Measurements from ENCODE around the gene PPP1R14C.

PPP1R14C gene

GRCh38 chr6:150275489-150275888 lies 132.6 kb downstream of the PPP1R14C start:
- DNase-seq = no peak

DNA sequence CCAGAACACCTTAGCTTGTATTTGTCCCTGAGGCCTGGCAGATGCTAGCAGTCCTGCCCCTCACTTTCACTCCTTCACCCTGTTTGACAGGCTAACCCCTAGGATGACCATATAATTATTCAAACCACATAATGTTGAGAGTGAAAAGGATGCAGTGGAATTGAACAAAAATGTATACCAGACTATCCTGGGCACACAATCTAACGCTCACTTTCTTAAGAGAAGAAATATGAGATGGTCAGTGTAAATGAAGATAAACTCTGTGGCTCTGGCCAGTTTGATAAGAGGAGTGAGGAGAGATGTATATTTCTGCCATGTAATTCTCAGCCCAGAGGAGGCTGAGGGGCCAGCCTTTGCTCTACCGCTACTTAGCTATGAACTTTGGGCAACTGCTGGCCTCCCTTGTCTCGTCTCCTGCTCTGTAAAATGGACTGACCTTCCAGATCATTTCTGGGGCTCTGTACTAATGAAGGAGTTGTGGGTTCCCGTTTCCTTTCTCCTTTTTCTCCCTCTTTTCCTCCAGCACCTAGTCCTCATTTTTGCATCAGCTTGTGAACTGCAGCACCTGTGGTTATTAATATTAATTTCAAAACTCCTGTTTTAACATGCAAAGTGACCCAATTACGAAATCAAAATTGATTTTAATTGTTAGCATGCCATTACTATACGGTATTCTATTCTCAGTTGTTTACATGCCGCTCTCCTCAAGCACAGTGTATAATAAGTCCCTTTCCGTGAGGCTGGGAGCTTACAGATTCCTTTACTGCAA lies 133.5 kb downstream of the PPP1R14C start:
- no peak for DNase-seq

DNA sequence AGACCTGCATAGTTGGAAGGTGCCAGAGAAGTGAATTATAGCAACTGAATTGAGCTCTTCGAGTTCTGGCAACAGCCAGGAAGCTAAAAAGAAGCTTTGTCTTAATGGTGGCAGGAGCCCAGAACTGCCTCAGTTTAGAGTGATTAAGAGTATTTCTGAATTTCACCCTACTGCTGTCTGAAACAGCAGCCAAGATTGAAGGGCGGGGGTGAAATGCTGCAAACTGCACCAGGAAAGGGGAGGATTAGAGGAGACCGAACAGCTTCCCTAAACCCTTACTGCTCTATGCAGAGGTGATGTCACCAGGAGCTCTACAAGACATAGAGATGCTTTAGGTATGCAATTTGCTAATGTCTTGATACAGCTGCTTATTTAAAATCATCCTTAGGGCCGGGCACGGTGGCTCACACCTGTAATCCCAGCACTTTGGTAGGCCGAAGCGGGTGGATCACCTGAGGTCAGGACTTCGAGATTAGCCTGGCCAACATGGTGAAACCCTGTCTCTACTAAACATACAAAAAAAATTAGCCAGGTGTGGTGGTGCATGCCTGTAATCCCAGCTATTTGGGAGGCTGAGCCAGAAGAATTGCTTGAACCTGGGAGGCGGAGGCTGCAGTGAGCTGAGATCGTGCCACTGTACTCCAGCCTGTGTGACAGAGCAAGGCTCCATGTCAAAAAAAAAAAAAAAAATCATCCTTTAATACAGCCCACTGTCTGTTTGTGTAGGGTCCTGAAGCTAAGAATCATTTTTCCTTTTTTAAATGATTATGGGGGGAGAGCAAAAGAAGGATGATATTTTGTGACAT lies 134.3 kb downstream of the PPP1R14C start:
- no peak for DNase-seq

- DNase-seq = no peak
These were observed 136.7 kb downstream of the PPP1R14C start for GRCh38 chr6:150279533-150279932.

GRCh38 chr6:150280703-150281102 lies 137.9 kb downstream of the PPP1R14C start:
- DNase-seq = no peak

DNA sequence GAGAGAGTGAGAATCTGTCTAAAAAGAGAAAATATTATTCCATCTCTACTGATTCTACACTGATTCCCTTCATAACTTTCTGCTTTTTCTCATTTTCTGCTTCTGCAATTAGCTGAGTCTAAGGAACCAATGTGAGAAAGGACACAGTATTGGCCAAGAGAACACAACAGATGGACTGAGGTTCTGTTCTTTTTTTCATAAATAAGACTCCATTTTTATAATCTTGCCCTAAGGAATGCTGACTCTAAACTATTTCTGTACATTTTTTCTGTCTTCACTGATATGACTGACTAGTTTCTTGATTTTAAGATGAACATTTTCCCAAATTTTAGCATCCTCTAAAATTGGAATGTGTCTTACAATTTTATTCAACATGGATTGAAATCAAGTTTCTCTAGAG lies 138.9 kb downstream of the PPP1R14C start:
- no peak for DNase-seq

DNA sequence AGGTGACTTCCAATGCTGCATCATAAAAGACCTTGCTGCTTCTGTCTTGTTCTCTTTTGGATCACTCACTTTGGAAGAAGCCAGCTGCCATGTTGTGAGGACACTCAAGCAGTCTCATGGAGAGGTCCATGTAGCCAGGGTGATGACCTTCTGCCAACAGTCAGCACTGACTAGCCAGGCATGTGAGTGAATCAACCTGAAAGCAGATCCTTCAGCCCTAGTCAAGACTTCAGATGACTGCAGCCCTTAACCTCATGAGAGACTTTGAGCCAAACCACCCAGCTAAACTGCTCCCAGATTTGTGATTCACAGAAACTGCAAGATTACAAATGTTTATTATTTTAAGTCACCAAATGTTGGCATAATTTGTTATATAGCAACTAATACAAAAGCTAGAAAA lies 140.0 kb downstream of the PPP1R14C start:
- DNase-seq = no peak

DNA sequence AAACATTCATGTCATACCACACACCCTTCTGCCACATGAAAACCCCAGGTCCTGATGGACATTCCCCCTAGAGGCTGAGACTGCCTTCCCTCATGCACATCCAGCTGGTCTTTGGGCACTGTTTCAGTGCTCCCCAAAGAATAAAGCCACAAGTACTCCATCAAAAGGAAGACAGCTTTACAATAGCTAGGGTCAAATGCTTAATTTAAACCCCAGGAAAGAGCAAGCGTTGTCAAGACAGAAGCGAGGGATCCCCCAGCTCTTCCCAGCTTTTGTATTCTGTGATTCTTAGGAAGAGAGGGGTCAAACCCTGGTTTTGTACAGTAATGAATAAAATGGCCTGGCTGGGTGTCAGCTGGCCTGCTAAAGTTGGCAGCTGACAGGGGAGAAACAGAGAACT lies 143.6 kb downstream of the PPP1R14C start:
- DNase-seq = no peak

- DNase-seq = no peak
These were observed 144.1 kb downstream of the PPP1R14C start for GRCh38 chr6:150286912-150287311.

DNA sequence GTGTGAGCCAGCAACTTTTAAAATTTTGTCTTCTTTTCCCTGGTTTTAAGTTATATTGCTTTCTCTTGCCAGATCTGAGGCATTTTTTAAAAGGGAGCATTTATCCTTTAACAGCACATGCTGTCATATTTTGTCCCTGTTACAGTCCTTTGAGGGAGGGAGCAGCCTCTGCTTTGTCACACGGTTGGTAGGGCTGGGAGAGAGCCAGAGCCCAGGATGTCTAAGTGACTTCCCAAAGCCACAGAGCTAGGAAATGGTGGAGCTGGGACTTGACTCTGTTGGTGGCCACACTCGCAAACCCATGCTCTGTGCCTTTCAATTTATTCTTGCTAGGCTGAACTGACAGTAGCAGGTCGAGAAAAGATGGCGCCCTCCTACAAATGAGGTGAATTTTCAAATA lies 145.6 kb downstream of the PPP1R14C start:
- no peak for DNase-seq

DNA sequence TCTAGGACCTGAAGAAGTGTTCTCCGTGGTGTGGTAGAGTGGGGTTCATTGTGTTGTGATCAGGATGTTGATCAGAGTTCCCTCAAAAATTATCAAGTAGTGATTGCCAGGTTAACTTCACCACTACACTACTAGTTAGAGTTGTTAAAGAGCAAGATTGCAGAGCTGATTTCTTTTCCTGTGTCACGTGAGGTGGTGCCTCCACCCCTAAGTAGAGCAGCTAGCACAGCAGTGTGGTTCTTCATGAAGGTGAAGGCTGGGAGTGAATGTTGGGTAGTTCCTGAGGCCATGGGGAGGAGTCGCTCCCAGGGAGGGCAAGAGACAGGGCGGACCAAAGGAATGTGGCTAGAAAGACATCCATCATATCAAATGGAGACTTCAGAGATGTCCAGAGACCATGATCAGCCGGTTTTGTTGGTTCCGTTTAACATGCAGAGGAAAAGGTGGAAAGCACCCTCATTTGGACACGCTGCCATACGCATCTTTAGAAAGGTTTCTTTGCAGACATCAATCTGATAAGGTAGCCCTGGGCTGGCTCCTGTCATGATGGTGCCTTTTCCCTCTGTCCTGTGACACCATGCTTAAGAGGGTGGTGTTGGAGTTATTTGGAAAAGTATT lies 146.7 kb downstream of the PPP1R14C start:
- no peak for DNase-seq

GRCh38 chr6:150290429-150290828 lies 147.6 kb downstream of the PPP1R14C start:
- no peak for DNase-seq

GRCh38 chr6:150291968-150292710 lies 149.3 kb downstream of the PPP1R14C start:
- DNase-seq = no peak

- DNase-seq = no peak
These were observed 150.2 kb downstream of the PPP1R14C start for GRCh38 chr6:150293019-150293418.

DNA sequence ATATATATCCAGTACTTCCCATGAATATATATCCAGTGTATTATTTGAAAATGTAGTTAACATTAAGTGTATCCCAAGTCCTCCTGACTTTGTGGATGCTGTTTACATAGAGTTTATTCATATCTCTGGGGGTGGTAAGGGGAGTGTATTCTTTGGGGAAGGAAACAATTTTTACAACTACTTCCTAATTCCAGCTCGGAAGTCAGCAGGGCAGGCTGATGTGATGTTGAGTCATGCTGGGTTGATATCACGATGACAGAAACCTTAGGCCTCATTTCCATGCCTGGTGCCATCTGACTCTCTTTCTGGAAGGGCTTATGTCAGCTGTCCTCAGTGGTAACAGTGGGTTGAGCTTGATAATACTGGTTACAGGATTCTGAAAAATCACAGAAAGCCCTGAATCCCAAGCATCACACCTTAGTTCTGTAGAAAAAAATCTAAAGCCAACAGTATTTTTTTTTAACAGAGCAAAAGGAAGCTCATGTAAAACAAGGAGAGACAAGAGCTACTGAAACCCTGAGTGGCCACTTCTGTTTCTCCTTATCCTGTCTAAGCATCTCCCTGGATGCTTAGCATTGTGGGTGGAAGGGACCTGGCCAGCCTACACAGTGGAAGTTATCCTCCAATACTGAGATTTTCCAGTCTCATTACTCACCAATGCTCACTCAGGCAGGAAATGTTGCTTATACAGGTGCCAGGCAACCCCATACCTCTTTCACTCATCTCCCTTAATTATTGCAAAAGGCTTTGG lies 150.8 kb downstream of the PPP1R14C start:
- DNase-seq = no peak

GRCh38 chr6:150296890-150297289 lies 154.0 kb downstream of the PPP1R14C start:
- no peak for DNase-seq

DNA sequence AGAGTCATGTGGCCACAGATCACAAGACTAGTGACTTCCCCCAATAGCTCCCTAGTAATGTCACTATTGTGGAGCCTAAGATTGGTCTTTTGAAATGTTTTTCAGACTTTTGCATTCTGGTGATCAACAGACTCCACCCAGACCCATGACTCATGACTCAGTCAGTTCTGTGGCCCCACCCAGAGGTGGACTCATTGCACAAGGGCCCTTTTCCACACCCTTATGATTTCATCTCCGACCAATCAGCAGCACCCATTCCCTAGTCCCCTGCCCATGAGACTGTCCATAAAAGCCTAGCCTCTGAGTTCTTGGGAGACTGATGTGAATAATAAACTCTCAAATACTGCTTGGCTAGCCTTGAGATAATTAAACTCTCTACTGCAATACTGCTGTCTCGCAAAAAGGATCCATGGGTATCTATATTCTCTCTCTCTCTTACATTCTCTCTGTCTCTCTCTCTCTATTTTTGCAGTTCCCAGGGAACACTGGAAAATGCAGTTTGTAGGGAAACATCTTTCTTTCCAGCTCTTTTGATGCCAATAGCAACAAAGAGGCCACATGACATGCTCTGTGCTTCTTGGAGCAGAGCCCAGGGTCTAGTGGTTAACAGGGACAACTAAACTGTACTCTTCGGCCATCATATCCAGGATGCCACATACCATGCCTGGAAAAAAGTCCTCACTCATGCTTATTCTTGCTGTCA lies 154.6 kb downstream of the PPP1R14C start:
- no peak for DNase-seq

GRCh38 chr6:150298030-150298380 lies 155.2 kb downstream of the PPP1R14C start:
- no peak for DNase-seq

GRCh38 chr6:150298676-150299075 lies 155.8 kb downstream of the PPP1R14C start:
- DNase-seq = no peak

Measured in NCI-H510A (cell line).